Measurements from ENCODE around the gene WDR81. TPM values are rescaled to one million over a fixed set of nuclear protein-coding genes. Genes with fewer than 3 reads are reported as not detected.
A peak's percentile ranks its signal among the peaks of the same experiment; 100 is the strongest.

WDR81 gene
- total RNA-seq, 2 experiments from 2014 or later, result 24.8 to 25.0 TPM

GRCh38 chr17:1759529-1759928 is 35.0 kb downstream of the WDR81 start:
- Mint-ChIP-seq H3K4me1 (ENCODE audit: low read depth) (peaks cover 42% of the 10 kb centered on the region), H3K27me3 (no peaks in the 10 kb centered on the region), H3K27ac (no peak overlapping the region), H3K4me3 (no peak overlapping the region), H3K36me3 (ENCODE audit: low read depth) (no peaks in the 10 kb centered on the region), H3K9me3 (no peaks in the 10 kb centered on the region)
- peaks cover 41% of the 10 kb centered on the region for H3K4me1 ChIP-seq (ENCODE audit: insufficient read depth, low read length)
- intact Hi-C loops (cut with DNase I, micrococcal nuclease), result no loop called here
- ChIA-PET CTCF (no interaction called here), POLR2A (no interaction called here)
- TF ChIP-seq CTCF (IDR thresholded peaks at IDR 0.05), result no peak
- H3K36me3 ChIP-seq (ENCODE audit: insufficient read depth, low read length), result no peaks in the 10 kb centered on the region
- no peaks in the 10 kb centered on the region for H3K9me3 ChIP-seq (ENCODE audit: control insufficient read depth in 1 of 2, insufficient read depth in 1 of 2, low read length in 2 of 2)
- H3K4me3 ChIP-seq (ENCODE audit: low read length), result no peak overlapping the region
- no peak overlapping the region for H3K27ac ChIP-seq (ENCODE audit: low read depth in 1 of 2, low read length in 2 of 2)
- ATAC-seq (ENCODE audit: poor library complexity) (no peak), DNase-seq (no peak)
- H3K27me3 ChIP-seq (ENCODE audit: control insufficient read depth in 1 of 2, insufficient read depth in 2 of 2, low read length in 2 of 2), result no peaks in the 10 kb centered on the region

- intact Hi-C loops (cut with DNase I, micrococcal nuclease), result loop anchor here in 1 of 2 experiments (5.0 to 10.0 kb wide), 3 partner anchors 40 to 98 kb away; partner anchors contain the start of genes SMYD4 and WDR81
- no peaks in the 10 kb centered on the region for H3K27me3 Mint-ChIP-seq
- H3K4me3 Mint-ChIP-seq, result no peak overlapping the region
- no peaks in the 10 kb centered on the region for H3K36me3 ChIP-seq (ENCODE audit: insufficient read depth, low read length)
- peaks cover 45% of the 10 kb centered on the region for H3K4me1 Mint-ChIP-seq (ENCODE audit: low read depth)
- no peak for TF ChIP-seq CTCF (IDR thresholded peaks at IDR 0.05)
- peaks cover 57% of the 10 kb centered on the region for H3K4me1 ChIP-seq (ENCODE audit: insufficient read depth, low read length)
- no peaks in the 10 kb centered on the region for H3K9me3 ChIP-seq (ENCODE audit: control insufficient read depth in 1 of 2, insufficient read depth in 1 of 2, low read length in 2 of 2)
- no peak overlapping the region for H3K4me3 ChIP-seq (ENCODE audit: low read length)
- ATAC-seq (ENCODE audit: poor library complexity) (no peak), DNase-seq (no peak)
- POLR2A ChIA-PET, result interaction anchor here (1.3 to 3.1 kb wide), 3 partner anchors 21 to 46 kb away, joined by 5 to 33 read pairs (median 8); partner anchors contain the start of gene WDR81
- H3K27me3 ChIP-seq (ENCODE audit: control insufficient read depth in 1 of 2, insufficient read depth in 2 of 2, low read length in 2 of 2), result no peaks in the 10 kb centered on the region
- peak overlapping the region; percentile 50 to 80 for H3K27ac ChIP-seq (ENCODE audit: low read depth in 1 of 2, low read length in 2 of 2)
- H3K9me3 Mint-ChIP-seq, result no peaks in the 10 kb centered on the region
- CTCF ChIA-PET, result no interaction called here
- peak overlapping the region; percentile 83 for H3K27ac Mint-ChIP-seq
- no peaks in the 10 kb centered on the region for H3K36me3 Mint-ChIP-seq (ENCODE audit: low read depth)
Measured at GRCh38 chr17:1762233-1762900, 37.9 kb downstream of the WDR81 start.

- peaks cover 57% of the 10 kb centered on the region for H3K4me1 ChIP-seq (ENCODE audit: insufficient read depth, low read length)
- Mint-ChIP-seq H3K27ac (peak overlapping the region; percentile 83), H3K27me3 (no peaks in the 10 kb centered on the region), H3K4me3 (peak overlapping the region; percentile 65), H3K9me3 (no peaks in the 10 kb centered on the region), H3K36me3 (ENCODE audit: low read depth) (no peaks in the 10 kb centered on the region), H3K4me1 (ENCODE audit: low read depth) (peaks cover 51% of the 10 kb centered on the region)
- CTCF ChIA-PET, result interaction anchor here (1.4 kb wide), 1 partner anchor 10 kb away, joined by 3 read pairs; no protein-coding TSS in a partner anchor
- no peaks in the 10 kb centered on the region for H3K9me3 ChIP-seq (ENCODE audit: control insufficient read depth in 1 of 2, insufficient read depth in 1 of 2, low read length in 2 of 2)
- TF ChIP-seq CTCF (IDR thresholded peaks at IDR 0.05), result no peak
- ATAC-seq (ENCODE audit: poor library complexity) (no peak), DNase-seq (peak in 2 of 14 experiments; percentile 18 to 42)
- H3K27me3 ChIP-seq (ENCODE audit: control insufficient read depth in 1 of 2, insufficient read depth in 2 of 2, low read length in 2 of 2), result no peaks in the 10 kb centered on the region
- intact Hi-C loops (cut with DNase I, micrococcal nuclease), result loop anchor here in 1 of 2 experiments (5.0 to 10.0 kb wide), 3 partner anchors 41 to 98 kb away; partner anchors contain the start of genes SMYD4 and WDR81
- H3K27ac ChIP-seq (ENCODE audit: low read depth in 1 of 2, low read length in 2 of 2), result peak overlapping the region; percentile 54 to 80
- POLR2A ChIA-PET, result interaction anchor here (1.1 to 3.1 kb wide), 11 partner anchors 9 to 120 kb away, joined by 3 to 35 read pairs (median 8); partner anchors contain the start of genes RPA1, SMYD4 and WDR81
- H3K36me3 ChIP-seq (ENCODE audit: insufficient read depth, low read length), result no peaks in the 10 kb centered on the region
- H3K4me3 ChIP-seq (ENCODE audit: low read length), result no peak overlapping the region
Measured at GRCh38 chr17:1762901-1763898, 38.7 kb downstream of the WDR81 start.
